GM13976 (cell line): Measurements from ENCODE around the gene SDHB.

Experiments used
- DNase-seq: peaks from one replicate; pipeline ENCODE4 v3.0.0; 2012; ENCODE audit warnings: low spot score
- in situ Hi-C: fragments of 300-500 bp; cut with MboI; formaldehyde crosslinking; loops from one replicate; pipeline ENCODE4 v1.12.0; 2022; ENCODE audit warnings: low sequenced_read_pairs, mixed read lengths, inconsistent platforms; ENCODE audit not compliant: unreplicated experiment
- TF ChIP-seq, protein P1 (sequence below): IDR thresholded peaks from 2 replicates; pipeline ENCODE4 v1.5.1; 2012; ENCODE audit warnings: borderline replicate concordance, mild to moderate bottlenecking; ENCODE audit not compliant: insufficient read depth; ENCODE audit errors: extremely low read depth, missing control alignments, control extremely low read depth

Gene SDHB

DNA sequence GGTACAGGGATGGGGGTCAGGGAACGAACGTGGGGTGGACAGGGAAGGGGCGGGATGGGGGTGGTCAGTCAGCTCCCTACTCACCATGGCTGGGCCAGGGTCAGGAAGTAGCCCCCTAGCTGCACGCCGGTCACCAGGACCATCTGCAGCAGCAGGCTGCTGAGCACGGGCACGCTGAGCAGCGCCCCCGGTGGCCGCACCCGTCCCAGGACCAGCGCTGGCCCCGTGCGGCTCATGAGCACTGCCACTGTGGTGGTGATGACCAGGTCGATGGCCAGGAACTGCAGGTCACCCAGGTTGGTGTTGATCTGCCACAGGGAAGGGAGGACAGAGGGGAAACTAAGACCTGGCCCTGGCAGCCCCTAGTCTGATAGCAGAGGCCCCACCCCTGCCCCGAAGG, 66.9 kb downstream of the SDHB start:
- TF ChIP-seq, protein P1, sequence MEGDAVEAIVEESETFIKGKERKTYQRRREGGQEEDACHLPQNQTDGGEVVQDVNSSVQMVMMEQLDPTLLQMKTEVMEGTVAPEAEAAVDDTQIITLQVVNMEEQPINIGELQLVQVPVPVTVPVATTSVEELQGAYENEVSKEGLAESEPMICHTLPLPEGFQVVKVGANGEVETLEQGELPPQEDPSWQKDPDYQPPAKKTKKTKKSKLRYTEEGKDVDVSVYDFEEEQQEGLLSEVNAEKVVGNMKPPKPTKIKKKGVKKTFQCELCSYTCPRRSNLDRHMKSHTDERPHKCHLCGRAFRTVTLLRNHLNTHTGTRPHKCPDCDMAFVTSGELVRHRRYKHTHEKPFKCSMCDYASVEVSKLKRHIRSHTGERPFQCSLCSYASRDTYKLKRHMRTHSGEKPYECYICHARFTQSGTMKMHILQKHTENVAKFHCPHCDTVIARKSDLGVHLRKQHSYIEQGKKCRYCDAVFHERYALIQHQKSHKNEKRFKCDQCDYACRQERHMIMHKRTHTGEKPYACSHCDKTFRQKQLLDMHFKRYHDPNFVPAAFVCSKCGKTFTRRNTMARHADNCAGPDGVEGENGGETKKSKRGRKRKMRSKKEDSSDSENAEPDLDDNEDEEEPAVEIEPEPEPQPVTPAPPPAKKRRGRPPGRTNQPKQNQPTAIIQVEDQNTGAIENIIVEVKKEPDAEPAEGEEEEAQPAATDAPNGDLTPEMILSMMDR: no peak
- no peak for DNase-seq
- in situ Hi-C loops: no loop called here

DNA sequence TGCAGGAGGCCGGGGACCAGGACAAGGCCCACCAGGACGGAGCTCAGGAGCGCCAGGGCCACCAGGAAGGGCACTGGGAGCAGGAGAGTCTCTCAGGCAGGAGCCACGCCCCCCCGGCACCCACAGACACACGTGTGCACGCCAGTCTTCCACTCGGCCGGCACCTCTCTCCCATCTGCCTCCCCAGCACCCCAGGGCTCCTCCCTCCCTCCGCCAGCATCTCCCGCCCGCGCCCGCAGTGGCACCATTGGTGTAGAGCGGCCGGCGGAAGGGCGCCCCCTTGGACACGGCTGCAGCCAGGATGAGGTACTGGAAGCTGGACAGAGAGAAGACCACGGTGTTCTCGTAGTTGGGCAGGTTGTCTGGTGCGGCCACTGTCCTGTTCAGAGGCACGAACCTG, 67.3 kb downstream of the SDHB start:
- TF ChIP-seq, protein P1: no peak
- in situ Hi-C loops: no loop called here

DNA sequence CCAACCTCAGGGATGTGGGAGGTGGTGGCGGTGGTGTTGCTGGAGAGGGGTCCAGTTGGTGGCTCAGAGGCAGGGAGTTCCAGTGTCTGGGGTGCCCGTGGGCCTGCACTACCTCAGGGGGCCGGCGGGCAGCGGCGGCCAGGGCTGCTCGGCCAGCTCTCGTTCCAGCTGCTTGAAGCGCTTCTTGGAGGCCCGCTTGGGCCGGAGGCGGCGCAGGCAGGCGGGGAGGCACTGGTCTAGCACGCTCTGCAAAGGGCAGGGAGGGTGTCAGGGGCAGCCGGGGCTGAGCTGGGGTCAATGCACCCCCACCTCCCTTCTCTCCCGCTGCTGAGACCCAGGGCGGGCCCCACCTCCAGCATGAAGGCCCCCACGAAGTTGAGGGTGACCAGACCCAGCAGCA, 67.7 kb downstream of the SDHB start:
- DNase-seq: no peak
- in situ Hi-C loops: no loop called here
- TF ChIP-seq, protein P1: no peak

More for the DNA sequence above, 67.3 kb downstream of the SDHB start:
- no peak for DNase-seq

DNA sequence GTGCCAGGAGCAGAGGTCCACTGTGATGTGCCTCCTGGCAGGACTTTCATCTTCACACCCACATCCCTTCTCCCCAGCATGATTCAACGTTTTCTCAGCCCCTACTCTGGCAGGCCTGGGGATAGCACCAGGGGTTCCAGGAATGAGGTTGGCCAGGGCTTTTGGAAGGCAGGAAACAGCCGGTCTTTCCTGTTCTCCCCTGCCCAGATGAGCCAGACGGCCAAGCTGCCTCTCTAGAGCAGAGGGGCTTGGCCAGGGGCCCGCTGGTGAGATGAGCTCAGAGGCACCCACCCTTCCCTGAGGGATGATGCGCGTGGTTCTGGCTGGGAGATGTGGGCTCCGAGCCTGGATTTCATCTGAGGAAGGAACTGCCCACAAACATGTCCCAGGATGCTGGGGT, 69.1 kb downstream of the SDHB start:
- in situ Hi-C loops: no loop called here
- DNase-seq: no peak
- TF ChIP-seq, protein P1: no peak

DNA sequence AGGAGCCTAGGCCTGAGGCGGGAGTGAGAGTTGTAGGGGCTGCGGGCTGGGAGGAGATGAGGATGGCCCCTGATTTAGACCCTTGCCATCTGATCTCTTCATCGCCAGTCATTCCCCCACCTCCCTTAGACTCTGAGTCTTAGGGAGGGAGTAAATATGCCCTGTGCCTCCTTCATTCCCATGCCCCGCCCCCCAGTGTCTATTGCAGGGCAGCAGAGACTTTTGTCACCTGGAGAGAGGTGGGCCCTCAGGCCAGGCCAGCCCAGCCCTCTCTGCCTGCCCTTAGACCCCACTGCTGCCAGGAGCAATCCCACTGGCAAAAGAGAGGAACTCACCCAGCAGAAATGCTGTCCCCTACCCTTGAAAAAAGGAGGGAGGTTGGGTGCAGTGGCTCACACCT, 70.2 kb downstream of the SDHB start:
- DNase-seq: no peak
- in situ Hi-C loops: no loop called here

DNA sequence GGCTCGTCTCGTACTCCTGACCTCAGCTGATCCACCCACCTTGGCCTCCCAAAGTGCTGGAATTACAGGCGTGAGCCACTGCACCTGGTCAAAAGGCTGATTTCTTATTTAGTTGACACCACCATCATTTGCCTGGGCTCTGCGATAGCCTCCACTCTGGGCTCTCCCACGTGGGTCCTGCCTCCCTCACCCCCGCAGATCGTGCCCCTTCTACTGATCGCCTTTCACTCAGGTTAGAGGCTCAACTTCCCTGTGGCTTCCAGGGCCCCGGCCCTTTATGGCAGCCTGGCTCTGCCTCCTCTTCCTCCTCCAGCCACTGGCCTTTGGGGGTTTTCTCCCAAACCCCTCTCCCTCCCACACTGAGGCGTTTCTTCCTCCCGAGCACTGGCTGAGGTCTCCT, 70.9 kb downstream of the SDHB start:
- in situ Hi-C loops: no loop called here
- TF ChIP-seq, protein P1: no peak
- DNase-seq: no peak

More for the DNA sequence above, 70.2 kb downstream of the SDHB start:
- TF ChIP-seq, protein P1: no peak
